GM15510 (cell line): ENCODE results near the gene DISC1.

ENCODE experiments used
- POLR2A ChIP-seq: IDR thresholded peaks from 3 replicates; pipeline ENCODE4 v1.6.1; 2011; ENCODE audit warnings: borderline replicate concordance; ENCODE audit not compliant: insufficient read length; ENCODE audit errors: extremely low read depth

DISC1 gene

DNA sequence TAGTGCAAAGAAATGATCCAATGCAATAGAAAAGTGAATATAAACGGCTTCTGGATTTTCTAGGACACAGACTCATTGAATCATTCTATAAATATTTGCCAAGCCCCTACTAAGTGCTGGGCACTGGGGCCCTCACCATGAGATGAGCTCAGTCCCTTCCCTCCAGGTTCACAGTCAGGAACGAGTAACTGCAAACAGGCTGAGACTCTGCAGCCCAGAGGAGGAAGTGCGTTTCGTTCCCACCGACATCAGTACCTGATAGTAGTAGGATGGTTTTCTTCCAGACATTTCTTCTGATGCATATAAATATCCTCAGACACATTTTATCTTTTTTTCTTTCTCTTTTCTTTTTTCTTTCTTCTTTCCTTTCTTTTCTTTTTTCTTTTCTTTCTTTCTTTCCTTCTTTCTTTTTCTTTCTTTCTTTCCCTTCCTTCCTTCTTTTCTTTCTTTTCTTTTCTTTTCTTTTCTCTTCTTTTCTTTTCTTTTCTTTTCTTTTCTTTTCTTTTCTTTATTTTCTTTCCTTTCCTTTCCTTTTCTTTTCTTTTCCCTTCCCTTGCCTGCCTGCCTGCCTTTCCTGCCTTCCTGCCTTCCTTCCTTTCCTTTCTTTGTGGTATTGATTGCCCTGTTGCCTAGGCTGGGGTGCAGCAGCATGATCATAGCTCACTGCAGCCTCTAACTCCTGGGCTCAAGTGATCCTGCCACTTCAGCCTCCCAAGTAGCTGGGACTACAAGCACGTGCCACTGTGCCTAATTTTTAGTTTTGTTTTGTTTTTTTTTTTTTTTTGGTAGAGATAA lies 135.4 kb downstream of the DISC1 start:
- no peak for TF ChIP-seq POLR2A

GRCh38 chr1:231763456-231763855 lies 136.9 kb downstream of the DISC1 start:
- no peak for TF ChIP-seq POLR2A

DNA sequence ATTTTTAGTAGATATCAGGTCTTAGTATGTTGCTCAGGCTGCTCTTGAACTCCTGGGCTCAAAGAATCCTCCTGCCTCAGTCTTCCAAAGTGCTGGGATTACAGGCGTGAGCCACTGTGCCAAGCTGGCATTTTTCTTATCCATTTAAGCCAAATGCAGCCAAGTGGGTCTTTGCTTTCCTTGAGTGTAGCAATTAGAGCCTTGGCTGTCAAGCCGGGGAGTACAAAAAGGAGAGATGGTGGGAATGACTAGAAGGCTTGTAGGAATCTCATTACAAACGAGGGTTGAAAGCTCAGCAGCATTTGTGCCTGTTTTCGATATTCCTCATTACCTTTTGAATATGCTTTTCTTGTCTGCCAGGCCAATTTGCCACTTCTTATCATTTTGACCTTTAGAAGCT lies 140.9 kb downstream of the DISC1 start:
- no peak for TF ChIP-seq POLR2A

DNA sequence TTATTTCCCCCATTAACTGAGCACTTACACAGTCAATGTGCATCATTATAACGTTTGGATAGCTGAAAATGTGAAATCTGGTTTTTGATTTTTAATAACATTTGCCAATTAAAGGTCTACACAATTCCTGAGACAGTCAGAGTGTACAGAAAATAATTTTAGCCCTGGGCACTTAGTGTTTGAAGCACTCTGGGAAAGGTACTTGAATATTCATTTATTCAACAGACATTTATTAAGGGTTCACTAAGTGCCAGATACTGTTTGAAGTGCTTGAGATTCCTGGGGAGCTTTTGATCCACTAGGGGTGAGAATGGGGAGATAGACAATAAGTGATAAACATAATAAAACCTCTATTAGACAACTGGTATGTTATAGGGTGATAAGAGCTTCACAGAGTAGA lies 141.8 kb downstream of the DISC1 start:
- no peak for TF ChIP-seq POLR2A

- TF ChIP-seq POLR2A, result no peak
Observed at GRCh38 chr1:231770506-231771175, 144.1 kb downstream of the DISC1 start.

DNA sequence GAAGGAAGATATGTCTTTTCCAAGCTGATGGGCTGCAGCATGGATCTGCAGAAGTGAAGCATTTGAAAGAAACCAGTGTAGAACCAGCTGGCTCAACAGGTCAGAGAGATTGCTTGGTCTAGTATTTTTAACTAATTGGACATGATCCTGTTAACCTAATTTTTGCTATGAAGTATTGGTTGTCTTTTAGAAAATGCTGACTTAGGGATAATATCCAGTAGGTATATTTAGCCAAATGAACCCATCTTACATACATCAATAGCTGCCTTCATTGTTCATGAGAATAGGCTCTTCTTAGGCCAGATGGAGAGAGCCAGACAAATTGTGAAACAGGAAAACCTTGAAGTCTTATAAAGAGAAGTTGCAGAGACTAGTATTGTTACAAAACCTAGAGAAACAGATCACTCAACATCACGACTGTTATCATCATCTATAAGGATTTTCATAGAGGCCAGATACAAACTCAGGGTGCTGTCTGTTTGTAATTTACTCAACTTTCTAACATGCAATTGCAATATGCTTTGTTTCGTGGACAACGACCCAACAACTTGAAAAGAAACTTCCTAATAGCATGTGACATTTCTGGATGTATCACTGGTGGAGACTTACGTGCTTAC lies 148.2 kb downstream of the DISC1 start:
- TF ChIP-seq POLR2A, result no peak

DNA sequence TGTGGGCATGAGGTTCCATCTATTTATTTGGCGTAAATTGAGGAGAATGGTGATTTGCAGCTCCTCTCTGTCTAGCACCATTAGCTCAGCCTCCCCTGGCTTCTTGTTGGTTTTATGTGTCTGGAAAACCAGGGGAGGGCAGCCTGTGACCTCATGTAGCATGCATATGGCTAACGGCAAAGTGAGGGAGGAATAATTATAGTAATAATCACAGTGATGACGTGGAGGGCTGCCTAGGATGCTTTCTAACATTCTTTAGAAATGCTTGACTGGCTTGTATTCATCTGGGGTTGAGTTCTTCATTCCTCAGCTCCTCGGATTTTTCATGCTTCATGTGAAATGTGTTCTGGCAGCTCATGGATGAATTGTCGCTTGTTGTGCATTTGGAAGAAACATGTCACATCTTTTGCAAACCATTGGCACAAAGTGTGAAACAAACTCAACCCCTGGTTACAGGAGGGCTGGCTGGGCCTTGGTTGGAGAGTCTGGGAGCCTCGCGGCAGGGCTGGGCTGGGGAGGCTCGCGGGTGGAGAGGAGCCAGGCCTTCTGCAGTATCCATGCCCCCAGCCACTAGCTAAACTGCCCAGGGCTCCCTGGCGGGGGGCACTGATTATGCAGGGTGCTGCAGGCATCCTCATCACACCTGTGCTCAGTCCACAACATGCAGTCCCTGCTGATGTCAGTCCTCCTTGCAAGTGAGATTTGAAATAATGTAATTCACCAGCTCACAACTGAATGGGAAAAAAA lies 149.6 kb downstream of the DISC1 start:
- no peak for TF ChIP-seq POLR2A

DNA sequence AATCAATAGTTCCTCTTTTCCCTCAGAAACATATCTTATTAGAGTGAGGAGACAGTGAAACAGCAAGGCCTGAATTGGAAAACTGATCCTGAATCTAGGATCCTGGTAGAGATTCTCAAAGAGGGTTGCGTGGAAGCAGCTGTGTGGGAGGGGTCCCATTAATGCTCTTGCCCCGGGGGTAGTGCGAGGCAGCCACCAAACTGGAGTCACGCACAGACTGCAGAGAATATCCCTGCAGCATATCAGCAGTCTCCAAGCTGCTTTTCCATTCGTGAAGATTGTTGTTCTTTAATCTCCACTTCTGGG lies 150.1 kb downstream of the DISC1 start:
- no peak for TF ChIP-seq POLR2A

DNA sequence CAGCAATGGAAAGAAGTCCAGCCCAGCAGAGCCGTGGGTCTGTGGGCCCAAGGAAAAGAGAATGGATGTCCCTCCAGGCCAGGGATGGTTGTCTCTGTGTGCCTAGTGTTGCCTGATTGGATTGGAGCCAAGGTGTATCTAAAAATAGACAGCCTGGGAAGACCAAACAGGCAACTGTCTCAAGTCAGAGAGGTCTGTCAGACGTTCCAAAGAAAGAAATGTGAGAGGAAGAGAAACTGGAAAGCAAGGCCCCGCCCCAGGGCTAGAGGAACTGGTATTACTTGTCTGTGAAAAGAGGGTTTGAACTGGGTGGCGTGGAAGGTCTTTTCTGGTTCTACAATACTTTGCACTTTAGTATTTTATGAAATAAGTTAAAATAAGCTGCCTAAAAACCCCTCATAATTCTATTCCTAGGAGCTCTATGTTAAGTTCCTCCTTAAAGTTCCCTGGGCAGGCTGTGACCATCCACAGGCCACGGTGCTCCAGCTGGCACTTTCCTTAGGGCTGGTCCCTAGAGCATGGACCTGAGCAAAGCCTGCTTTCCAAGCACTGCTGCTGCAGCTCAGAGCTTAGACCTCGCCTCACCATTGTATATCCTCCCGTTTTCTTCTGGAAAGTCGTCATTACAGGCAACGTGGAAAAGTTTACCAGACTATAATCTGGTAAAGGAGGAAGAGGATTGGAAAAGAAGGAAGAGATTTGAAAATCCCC lies 151.6 kb downstream of the DISC1 start:
- TF ChIP-seq POLR2A, result no peak

DNA sequence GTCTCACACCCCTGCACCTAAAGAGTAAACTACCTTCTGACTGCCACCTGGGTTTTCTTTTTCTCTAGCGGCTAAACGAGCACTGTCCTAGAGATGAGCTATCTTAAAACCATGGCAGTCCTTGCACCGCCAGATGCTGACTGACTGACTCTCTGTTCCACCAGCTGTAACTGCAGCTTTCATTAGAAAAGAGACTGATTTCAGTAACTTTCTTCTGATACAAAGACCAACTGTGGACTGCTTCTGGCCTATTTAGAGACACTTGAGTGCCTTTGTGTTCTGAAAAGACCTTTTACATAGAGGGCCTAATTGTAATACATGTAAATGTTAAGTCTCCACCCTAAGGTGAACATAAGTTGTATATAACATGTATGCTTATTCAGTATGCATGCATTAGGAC lies 152.5 kb downstream of the DISC1 start:
- TF ChIP-seq POLR2A, result no peak

- TF ChIP-seq POLR2A, result no peak
Observed at GRCh38 chr1:231781892-231782291, 155.3 kb downstream of the DISC1 start.

DNA sequence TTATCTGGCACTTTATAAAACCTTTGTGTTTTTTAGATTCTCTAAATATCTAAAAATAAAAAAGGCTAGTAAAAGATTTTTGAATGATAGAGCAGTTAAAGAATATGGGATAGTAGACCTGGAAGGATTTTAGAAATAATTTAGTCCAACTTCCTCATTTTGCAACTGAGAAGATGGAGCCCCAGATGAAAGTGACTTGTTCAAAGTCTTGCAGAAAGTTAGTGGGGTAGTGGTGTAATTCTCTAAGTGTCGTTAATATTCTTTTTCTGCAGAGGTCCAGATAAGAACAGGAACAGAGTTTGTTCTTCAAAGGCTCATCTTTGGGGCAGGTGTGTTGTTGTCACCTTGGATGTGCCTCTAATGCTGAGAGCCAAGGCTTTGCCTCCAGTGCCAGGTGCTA lies 159.5 kb downstream of the DISC1 start:
- no peak for TF ChIP-seq POLR2A

GRCh38 chr1:231792634-231793033 lies 166.0 kb downstream of the DISC1 start:
- no peak for TF ChIP-seq POLR2A

- no peak for TF ChIP-seq POLR2A
Observed at GRCh38 chr1:231793893-231794292, 167.3 kb downstream of the DISC1 start.

- TF ChIP-seq POLR2A, result no peak
Observed at GRCh38 chr1:231796141-231796540, 169.6 kb downstream of the DISC1 start.

DNA sequence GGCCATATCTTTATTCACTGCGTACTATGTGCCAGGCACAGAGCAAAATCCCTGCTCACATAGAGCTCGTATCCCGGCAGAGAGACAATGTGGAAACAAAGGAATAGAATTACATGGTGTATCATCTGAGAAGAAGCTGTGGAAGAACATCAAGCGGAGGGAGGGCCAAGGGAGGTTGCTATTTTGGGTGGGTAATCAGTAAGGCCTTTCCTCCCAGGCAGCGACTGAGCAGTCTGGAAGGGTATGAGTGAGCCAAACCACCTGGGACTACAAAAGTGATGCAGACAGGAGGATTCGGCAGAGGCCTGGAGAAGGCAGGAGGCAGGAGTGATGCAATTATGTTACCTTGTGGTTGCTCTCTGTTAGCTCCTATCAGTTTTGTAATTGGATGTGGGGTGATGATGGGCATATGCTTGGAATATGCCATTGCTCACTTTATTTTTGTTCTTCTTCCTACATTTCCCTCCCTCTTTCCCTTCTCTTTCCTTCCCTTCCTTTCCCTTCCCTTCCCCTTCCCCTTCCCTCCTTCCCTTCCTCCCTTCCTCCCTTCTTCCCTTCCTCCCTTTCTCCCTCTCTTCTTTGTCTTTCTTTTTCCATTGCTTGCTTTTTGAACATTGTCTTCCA lies 172.9 kb downstream of the DISC1 start:
- no peak for TF ChIP-seq POLR2A
